HEK293 (cell line): ENCODE results near the gene UACA.

Source experiments
- CTCF ChIP-seq: fragments of 450-650 bp; formaldehyde crosslinking; IDR thresholded peaks from 2 replicates; pipeline ENCODE4 v1.5.1; 2016; ENCODE audit warnings: missing biosample characterization, missing genetic modification characterization
- RBAK ChIP-seq: fragments of 450-650 bp; formaldehyde crosslinking; IDR thresholded peaks from 2 replicates; pipeline ENCODE4 v1.5.1; 2016; ENCODE audit warnings: missing biosample characterization, missing genetic modification characterization
- ZNF155 ChIP-seq: fragments of 450-650 bp; formaldehyde crosslinking; IDR thresholded peaks from 2 replicates; pipeline ENCODE4 v1.5.1; 2016; ENCODE audit warnings: missing biosample characterization, missing genetic modification characterization
- ZNF311 ChIP-seq: fragments of 450-650 bp; formaldehyde crosslinking; IDR thresholded peaks from 2 replicates; pipeline ENCODE4 v1.5.1; 2017; ENCODE audit warnings: missing biosample characterization, missing genetic modification characterization, borderline replicate concordance
- ZNF629 ChIP-seq: fragments of 450-650 bp; formaldehyde crosslinking; IDR thresholded peaks from 2 replicates; pipeline ENCODE4 v1.5.1; 2017; ENCODE audit warnings: missing biosample characterization, missing genetic modification characterization
- TF ChIP-seq, protein P1 (sequence below): fragments of 450-650 bp; formaldehyde crosslinking; conservative IDR thresholded peaks from 2 replicates; pipeline ENCODE4 v1.5.1; 2016; ENCODE audit warnings: low read depth, missing biosample characterization, missing genetic modification characterization

DNA sequence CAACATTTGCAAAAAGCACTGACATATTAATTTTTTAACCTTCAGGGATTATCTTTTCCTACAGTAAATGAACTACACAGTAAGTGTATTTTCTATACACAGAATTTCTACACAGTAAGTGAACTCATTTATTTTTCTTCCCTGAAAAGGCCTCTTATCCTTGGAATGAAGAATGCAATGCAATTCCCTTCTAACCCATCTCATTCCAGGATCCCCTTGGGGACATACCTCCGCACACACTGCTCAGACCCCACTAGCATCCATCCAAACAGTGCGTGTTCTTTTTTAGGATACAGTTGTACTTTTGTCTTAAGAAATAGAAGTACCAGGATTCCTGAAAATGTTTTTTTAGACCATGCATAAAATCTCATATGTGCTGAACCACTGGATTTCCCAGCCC lies 152.8 kb downstream of the UACA start:
- TF ChIP-seq, protein P1, sequence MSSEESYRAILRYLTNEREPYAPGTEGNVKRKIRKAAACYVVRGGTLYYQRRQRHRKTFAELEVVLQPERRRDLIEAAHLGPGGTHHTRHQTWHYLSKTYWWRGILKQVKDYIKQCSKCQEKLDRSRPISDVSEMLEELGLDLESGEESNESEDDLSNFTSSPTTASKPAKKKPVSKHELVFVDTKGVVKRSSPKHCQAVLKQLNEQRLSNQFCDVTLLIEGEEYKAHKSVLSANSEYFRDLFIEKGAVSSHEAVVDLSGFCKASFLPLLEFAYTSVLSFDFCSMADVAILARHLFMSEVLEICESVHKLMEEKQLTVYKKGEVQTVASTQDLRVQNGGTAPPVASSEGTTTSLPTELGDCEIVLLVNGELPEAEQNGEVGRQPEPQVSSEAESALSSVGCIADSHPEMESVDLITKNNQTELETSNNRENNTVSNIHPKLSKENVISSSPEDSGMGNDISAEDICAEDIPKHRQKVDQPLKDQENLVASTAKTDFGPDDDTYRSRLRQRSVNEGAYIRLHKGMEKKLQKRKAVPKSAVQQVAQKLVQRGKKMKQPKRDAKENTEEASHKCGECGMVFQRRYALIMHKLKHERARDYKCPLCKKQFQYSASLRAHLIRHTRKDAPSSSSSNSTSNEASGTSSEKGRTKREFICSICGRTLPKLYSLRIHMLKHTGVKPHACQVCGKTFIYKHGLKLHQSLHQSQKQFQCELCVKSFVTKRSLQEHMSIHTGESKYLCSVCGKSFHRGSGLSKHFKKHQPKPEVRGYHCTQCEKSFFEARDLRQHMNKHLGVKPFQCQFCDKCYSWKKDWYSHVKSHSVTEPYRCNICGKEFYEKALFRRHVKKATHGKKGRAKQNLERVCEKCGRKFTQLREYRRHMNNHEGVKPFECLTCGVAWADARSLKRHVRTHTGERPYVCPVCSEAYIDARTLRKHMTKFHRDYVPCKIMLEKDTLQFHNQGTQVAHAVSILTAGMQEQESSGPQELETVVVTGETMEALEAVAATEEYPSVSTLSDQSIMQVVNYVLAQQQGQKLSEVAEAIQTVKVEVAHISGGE: no peak
- TF ChIP-seq RBAK (tag by site-specific recombination) (no peak), ZNF311 (tag by site-specific recombination) (no peak), CTCF (no peak), ZNF629 (tag by site-specific recombination) (no peak), ZNF155 (tag by site-specific recombination) (no peak)
